ENCODE measurements around the gene NTN5. TPM values are rescaled to one million over a fixed set of nuclear protein-coding genes. Genes with fewer than 3 reads are reported as not detected.

NTN5 gene
- total and polyA plus RNA-seq, 9 of the 15 experiments (the other 6 are each of a cell fraction or from before 2014, with no cell fraction given) = not detected

DNA sequence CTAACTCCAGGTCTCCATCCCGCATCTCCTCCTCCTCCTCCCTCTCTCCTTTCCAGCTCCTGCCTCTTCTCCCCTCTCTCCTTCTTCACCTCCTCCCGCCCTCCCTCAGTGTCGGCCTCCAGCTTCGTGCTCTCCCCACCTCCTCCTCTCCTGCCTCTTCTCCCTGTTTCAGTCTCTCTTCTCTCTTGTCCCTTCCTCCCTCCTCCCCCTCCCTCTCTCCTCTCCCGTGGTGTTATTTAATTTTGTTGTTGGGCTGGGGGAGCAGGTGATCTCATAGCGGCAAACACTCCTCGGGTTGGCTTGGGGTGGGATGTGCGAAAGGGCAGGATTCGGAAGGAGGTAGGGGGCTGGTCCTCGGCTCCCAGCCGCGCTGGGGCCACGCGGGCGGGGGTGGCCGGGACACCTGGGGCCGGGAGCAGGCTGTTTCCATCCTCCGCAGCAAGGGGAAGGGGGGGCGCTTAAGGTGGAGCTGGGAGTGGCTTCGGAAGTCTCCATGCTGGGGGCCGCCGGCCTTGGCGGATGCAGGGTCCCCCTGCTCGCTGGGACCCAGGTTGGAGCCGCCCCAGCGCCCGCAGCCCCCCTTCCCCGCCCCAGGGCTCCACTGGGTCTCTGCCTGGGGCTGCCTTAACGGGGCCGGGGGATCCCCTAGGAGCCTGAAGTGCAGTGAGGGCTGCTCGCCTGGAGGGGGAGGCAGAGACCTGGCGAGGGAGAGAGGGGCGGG is 26.7 kb downstream of the NTN5 start, which contains the start of gene CA11 (continued):
- TF ChIP-seq HIVEP1 (CRISPR knock-in tag; IDR thresholded peaks at IDR 0.05) (0 out of 2 replicates have a peak, but pooled peaks have one; percentile 56), TCF3 (CRISPR knock-in tag; IDR thresholded peaks at IDR 0.05) (no peak; the same call in 1 of the 2 replicates), CAMTA2 (CRISPR knock-in tag; conservative IDR thresholded peaks at IDR 0.05) (no peak), PHF20 (IDR thresholded peaks at IDR 0.05; ENCODE audit: partially characterized antibody) (peak; percentile 8), FUS (optimal IDR thresholded peaks at IDR 0.05; ENCODE audit: low read depth, low read length) (no peak), ZNF175 (CRISPR knock-in tag; IDR thresholded peaks at IDR 0.05; ENCODE audit: low read depth) (no peak), RCOR1 (IDR thresholded peaks at IDR 0.05; ENCODE audit: borderline replicate concordance in 1 of 2, low read depth in 2 of 2, low read length in 2 of 2) (no peak), HMGN3 (IDR thresholded peaks at IDR 0.05; ENCODE audit: borderline replicate concordance, extremely low read depth, insufficient read length, low read depth, low read length) (peak; percentile 36), SNIP1 (IDR thresholded peaks at IDR 0.05; ENCODE audit: low read depth) (no peak), FOSL1 (tag; conservative IDR thresholded peaks at IDR 0.05) (no peak; the same call in 1 of the 2 replicates), ZNF384 (IDR thresholded peaks at IDR 0.05; ENCODE audit: low read depth, low read length) (peak; percentile 55; the same call in 1 of the 2 replicates), CREB1 (IDR thresholded peaks at IDR 0.05) (no peak), CREB1 (CRISPR knock-in tag; IDR thresholded peaks at IDR 0.05) (no peak), GATAD2A (IDR thresholded peaks at IDR 0.05) (peak; percentile 53), SP1 (CRISPR knock-in tag; IDR thresholded peaks at IDR 0.05) (peak; percentile 83), POLR2H (tag; IDR thresholded peaks at IDR 0.05; ENCODE audit: low read depth) (no peak), GTF3C2 (IDR thresholded peaks at IDR 0.05; ENCODE audit: borderline replicate concordance, extremely low read depth, insufficient read length) (no peak), MTF1 (CRISPR knock-in tag; IDR thresholded peaks at IDR 0.05; ENCODE audit: borderline replicate concordance) (no peak), ESRRB (CRISPR knock-in tag; IDR thresholded peaks at IDR 0.05; ENCODE audit: borderline replicate concordance) (no peak), RB1 (IDR thresholded peaks at IDR 0.05; ENCODE audit: low read depth) (peak; percentile 82; the same call in 1 of the 2 replicates), ZNF121 (CRISPR knock-in tag; conservative IDR thresholded peaks at IDR 0.05) (no peak), LCOR (CRISPR knock-in tag; IDR thresholded peaks at IDR 0.05) (no peak), ZNF444 (CRISPR knock-in tag; IDR thresholded peaks at IDR 0.05) (no peak), YBX1 (IDR thresholded peaks at IDR 0.05) (no peak), KDM2B (CRISPR knock-in tag; IDR thresholded peaks at IDR 0.05) (no peak), POLR2B (IDR thresholded peaks at IDR 0.05; ENCODE audit: low read depth, partially characterized antibody) (peak; percentile 60), IRF2 (CRISPR knock-in tag; IDR thresholded peaks at IDR 0.05) (no peak)
- TF ChIP-seq, protein P1, sequence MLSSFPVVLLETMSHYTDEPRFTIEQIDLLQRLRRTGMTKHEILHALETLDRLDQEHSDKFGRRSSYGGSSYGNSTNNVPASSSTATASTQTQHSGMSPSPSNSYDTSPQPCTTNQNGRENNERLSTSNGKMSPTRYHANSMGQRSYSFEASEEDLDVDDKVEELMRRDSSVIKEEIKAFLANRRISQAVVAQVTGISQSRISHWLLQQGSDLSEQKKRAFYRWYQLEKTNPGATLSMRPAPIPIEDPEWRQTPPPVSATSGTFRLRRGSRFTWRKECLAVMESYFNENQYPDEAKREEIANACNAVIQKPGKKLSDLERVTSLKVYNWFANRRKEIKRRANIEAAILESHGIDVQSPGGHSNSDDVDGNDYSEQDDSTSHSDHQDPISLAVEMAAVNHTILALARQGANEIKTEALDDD (IDR thresholded peaks at IDR 0.05) = no peak
